GM12801 (cell line): ENCODE results near the gene PTPRK.

Experiments
- CTCF ChIP-seq: IDR thresholded peaks from one replicate; pipeline ENCODE4 v1.5.1; 2011; ENCODE audit warnings: control low read depth; ENCODE audit not compliant: insufficient read length; ENCODE audit errors: extremely low read depth

The PTPRK gene

GRCh38 chr6:127924440-127924839 lies 596.0 kb downstream of the PTPRK start:
- no peak for TF ChIP-seq CTCF

- TF ChIP-seq CTCF: no peak
Measured at GRCh38 chr6:127924031-127924430, 596.4 kb downstream of the PTPRK start.

- no peak for TF ChIP-seq CTCF
Measured at GRCh38 chr6:127923135-127923534, 597.3 kb downstream of the PTPRK start.

GRCh38 chr6:127921982-127922381 lies 598.4 kb downstream of the PTPRK start:
- TF ChIP-seq CTCF: no peak

GRCh38 chr6:127920804-127921203 lies 599.6 kb downstream of the PTPRK start:
- no peak for TF ChIP-seq CTCF
